Chondrocyte (in vitro differentiated cells): ENCODE data around the gene SOHLH1. TPM values are rescaled to one million over a fixed set of nuclear protein-coding genes. Genes with fewer than 3 reads are reported as not detected.
"Not testable (repeated sequence)": the region's sequence is repeated elsewhere in the genome, so short reads cannot be mapped to it uniquely, and the experiment has no call there.

Source experiments
- DNase-seq: peaks from one replicate; pipeline ENCODE4 v3.0.0; 2021; ENCODE audit warnings: mixed read lengths, low spot score
- H3K27ac Mint-ChIP-seq: one replicate; pipeline ENCODE4 v1.8.0; 2021; ENCODE audit warnings: mild to moderate bottlenecking, moderate library complexity, mixed read lengths; ENCODE audit not compliant: unreplicated experiment
- H3K27me3 Mint-ChIP-seq: 2 replicates; pipeline ENCODE4 v1.8.0; 2021; ENCODE audit warnings: low read depth, mixed read lengths
- H3K36me3 Mint-ChIP-seq: 2 replicates; pipeline ENCODE4 v1.8.0; 2021; ENCODE audit warnings: low read depth, mixed read lengths
- H3K4me1 Mint-ChIP-seq: 2 replicates; pipeline ENCODE4 v1.8.0; 2021; ENCODE audit warnings: low read depth, mild to moderate bottlenecking, mixed read lengths
- H3K4me3 Mint-ChIP-seq: one replicate; pipeline ENCODE4 v1.8.0; 2021; ENCODE audit warnings: mild to moderate bottlenecking, moderate library complexity, mixed read lengths; ENCODE audit not compliant: unreplicated experiment
- H3K9me3 Mint-ChIP-seq: 2 replicates; pipeline ENCODE4 v1.8.0; 2021; ENCODE audit warnings: low read depth, mixed read lengths
- total RNA-seq: library from RNA; stranded (reverse); gene quantifications from 3 replicates; pipeline ENCODE4 v1.2.1, GENCODE V29; 2021
- TF ChIP-seq, protein P1 (sequence below): fragments of 200-600 bp; sonication (generic); IDR thresholded peaks from 2 replicates; pipeline ENCODE4 v1.5.0; 2021; ENCODE audit warnings: antibody characterized with exemption, mild to moderate bottlenecking, moderate library complexity

The SOHLH1 gene
- total RNA-seq, 1 donor from 2014 or later: not detected

DNA sequence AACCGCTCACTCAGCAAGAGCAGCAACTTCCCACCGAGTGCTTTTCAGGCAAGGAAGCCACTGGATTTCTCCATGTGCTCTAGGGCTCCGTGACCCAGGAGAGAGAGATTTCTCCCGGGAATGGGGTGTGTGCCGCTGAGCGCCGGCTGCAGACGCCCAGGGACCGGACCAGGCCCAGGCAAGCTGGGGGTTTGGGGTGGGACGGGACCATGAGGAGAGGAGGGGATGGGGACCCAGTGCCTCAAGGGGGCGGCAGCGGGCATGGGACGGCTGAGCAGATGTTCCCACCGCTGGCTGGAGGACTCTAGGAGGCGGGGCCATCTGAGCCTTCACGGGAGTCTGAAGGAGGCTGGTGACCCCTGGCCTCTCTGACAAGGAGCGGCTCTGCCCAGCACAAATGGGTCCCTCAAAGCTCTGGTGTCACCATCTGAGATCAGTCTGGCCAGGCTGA is 27.7 kb downstream of the SOHLH1 start:
- TF ChIP-seq, protein P1, sequence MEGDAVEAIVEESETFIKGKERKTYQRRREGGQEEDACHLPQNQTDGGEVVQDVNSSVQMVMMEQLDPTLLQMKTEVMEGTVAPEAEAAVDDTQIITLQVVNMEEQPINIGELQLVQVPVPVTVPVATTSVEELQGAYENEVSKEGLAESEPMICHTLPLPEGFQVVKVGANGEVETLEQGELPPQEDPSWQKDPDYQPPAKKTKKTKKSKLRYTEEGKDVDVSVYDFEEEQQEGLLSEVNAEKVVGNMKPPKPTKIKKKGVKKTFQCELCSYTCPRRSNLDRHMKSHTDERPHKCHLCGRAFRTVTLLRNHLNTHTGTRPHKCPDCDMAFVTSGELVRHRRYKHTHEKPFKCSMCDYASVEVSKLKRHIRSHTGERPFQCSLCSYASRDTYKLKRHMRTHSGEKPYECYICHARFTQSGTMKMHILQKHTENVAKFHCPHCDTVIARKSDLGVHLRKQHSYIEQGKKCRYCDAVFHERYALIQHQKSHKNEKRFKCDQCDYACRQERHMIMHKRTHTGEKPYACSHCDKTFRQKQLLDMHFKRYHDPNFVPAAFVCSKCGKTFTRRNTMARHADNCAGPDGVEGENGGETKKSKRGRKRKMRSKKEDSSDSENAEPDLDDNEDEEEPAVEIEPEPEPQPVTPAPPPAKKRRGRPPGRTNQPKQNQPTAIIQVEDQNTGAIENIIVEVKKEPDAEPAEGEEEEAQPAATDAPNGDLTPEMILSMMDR: no peak
- H3K27me3 Mint-ChIP-seq: peaks cover 22% of the 10 kb centered on the region

DNA sequence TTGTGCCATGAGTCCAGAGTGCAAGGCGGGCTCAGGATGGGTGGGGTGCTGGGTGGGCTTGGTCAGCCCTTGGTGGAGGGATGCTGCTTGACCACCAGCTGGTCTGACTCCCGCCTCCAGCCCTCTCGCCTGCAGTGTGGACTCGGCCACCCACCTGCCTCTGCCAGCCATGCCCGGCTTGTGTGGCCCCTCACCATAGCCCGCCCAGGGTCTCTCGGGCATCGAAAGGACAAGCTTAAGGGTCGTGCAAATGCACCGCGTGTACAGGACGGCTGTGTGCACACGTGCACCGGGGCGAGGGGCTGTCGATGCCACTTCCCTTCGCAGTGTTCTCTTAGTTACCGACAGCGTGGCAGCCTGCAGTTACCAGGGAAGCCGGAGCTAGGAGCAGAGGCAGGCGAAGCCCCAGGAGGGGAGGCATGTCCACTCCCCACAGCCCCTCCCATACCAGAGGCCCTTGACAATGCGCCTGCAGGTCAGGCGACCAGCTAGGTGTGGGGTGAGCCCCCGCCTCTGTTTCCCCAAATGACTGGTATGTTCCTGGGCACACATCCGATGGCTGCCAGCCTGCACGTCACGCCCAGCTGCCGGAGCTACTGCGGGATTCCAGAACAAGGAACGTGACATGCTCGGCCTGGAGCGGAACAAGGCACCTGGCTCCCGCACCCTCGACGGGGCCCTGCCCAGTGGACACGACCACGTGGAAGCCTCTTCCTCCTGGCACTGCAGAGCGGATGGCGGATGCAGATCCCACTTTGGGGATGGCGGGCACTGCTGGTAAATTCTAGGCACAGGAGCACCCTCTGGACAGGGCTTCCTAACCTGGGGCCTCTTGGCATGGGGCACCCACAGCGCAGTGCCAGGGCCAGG is 28.3 kb downstream of the SOHLH1 start:
- Mint-ChIP-seq H3K9me3 (peaks cover 8% of the 10 kb centered on the region), H3K27ac (no peak overlapping the region), H3K27me3 (peaks cover 26% of the 10 kb centered on the region), H3K36me3 (no peaks in the 10 kb centered on the region), H3K4me3 (no peak overlapping the region), H3K4me1 (no peaks in the 10 kb centered on the region)
- DNase-seq: no peak
- TF ChIP-seq, protein P1: no peak

More for the DNA sequence above, 27.7 kb downstream of the SOHLH1 start:
- no peak overlapping the region for H3K27ac Mint-ChIP-seq
- H3K36me3 Mint-ChIP-seq: no peaks in the 10 kb centered on the region
- no peak for DNase-seq
- H3K4me3 Mint-ChIP-seq: no peak overlapping the region
- no peaks in the 10 kb centered on the region for H3K4me1 Mint-ChIP-seq
- peaks cover 8% of the 10 kb centered on the region for H3K9me3 Mint-ChIP-seq

DNA sequence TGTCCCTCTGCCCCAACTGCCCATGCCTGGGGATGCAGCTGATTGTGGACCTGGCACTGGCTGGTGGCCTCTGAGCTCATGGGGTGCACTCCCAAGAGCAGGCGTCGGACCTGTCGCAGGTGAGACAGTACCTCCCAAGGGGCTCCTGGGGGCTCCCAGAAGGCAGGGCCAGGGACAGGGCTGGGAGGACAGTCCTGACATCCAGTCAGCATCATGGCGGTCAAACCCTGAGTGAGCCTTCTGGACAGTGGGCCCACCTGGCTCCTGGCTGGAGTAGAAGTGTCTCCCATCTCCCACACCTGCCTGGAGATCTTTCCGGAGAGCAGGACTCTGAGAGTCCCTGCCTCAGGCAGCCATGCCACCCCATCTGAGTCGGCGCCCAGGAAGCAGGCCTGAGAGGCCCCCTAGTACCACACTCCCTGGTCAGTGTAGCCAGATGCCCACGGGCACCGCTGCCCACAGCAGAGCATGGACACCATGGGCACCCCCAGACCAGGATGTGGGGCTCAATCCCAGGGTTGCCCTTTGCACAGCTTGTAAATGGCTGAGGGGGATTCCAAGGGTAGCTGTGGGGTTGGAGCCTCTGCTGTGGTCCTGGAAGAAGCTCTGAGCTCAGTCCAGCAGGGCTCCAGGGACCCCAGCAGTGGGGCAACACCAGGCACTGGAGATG is 29.5 kb downstream of the SOHLH1 start:
- no peak overlapping the region for H3K27ac Mint-ChIP-seq
- H3K4me1 Mint-ChIP-seq: no peaks in the 10 kb centered on the region
- no peak overlapping the region for H3K4me3 Mint-ChIP-seq
- no peaks in the 10 kb centered on the region for H3K36me3 Mint-ChIP-seq
- peaks cover 24% of the 10 kb centered on the region for H3K27me3 Mint-ChIP-seq
- no peak for DNase-seq
- TF ChIP-seq, protein P1: no peak
- peaks cover 8% of the 10 kb centered on the region for H3K9me3 Mint-ChIP-seq

DNA sequence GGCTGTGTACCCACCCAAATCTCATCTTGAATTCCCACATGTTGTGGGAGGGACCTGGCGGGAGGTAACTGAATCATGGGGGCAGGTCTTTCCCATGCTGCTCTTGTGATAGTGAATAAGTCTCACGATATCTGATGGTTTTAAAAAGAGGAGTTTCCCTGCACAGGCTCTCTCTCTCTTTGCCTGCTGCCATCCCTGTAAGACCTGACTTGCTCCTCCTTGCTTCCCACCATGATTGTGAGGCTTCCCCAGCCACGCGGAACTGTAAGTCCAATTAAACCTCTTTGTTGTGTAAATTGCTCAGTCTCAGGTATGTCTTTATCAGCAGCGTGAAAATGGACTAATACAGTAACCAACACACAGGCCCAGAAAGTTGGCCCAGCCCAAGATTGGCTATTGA is 30.3 kb downstream of the SOHLH1 start:
- not testable (repeated sequence) for H3K36me3 Mint-ChIP-seq, H3K9me3 Mint-ChIP-seq, H3K4me3 Mint-ChIP-seq, H3K4me1 Mint-ChIP-seq, H3K27ac Mint-ChIP-seq, DNase-seq
- peaks cover 22% of the 10 kb centered on the region for H3K27me3 Mint-ChIP-seq

DNA sequence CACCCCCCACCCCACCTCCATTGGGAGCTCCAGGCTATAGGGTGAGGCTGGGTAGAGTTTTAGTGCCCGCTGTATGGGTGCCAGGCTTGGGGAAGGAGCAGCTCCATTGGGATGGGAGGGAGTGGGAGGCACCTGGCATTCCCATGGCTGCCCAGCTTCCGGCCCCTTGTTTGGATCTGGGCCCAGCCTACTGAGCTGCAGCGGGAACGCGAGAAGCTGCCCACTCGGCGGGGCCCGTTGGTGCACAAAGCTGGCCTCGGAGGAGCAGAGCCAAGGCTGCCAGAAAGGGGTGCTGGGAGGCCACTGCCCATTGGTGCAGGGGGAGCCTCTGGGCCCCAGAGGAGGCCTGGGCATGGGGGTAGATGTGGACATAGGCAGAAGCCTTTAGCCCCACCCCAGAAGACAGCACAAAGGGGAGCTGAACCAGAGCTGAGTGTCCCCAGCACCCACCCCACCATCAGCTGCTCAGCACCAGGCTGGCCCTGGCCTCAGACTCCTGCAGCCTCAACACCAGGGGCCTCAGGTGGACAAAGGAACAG is 31.7 kb downstream of the SOHLH1 start:
- DNase-seq: no peak
- TF ChIP-seq, protein P1: no peak
- Mint-ChIP-seq H3K4me3 (no peak overlapping the region), H3K36me3 (no peaks in the 10 kb centered on the region), H3K27me3 (peaks cover 14% of the 10 kb centered on the region), H3K4me1 (no peaks in the 10 kb centered on the region), H3K27ac (no peak overlapping the region), H3K9me3 (peaks cover 8% of the 10 kb centered on the region)
